A673 (cell line): ENCODE data around the gene XYLT1.

ENCODE experiments used
- CTCF ChIP-seq: fragments of 300-800, 200-600 bp; sonication (generic); conservative IDR thresholded peaks from 2 replicates; pipeline ENCODE4 v1.5.1; 2017; ENCODE audit warnings: low read depth, mild to moderate bottlenecking, antibody characterized with exemption, low read length, moderate library complexity, mixed read lengths
- EZH2 ChIP-seq: fragments of 200-600 bp; sonication (generic); IDR thresholded peaks from 2 replicates; pipeline ENCODE4 v1.6.1; 2017; ENCODE audit warnings: borderline replicate concordance, low read depth, mild to moderate bottlenecking, mixed read lengths, antibody characterized with exemption, low read length; ENCODE audit not compliant: poor library complexity, severe bottlenecking

GRCh38 chr16:17245776-17246175 lies 225.0 kb downstream of the XYLT1 start:
- TF ChIP-seq CTCF (no peak), EZH2 (no peak)
